ENCODE results near the gene RHBDL3. TPM values are rescaled to one million over a fixed set of nuclear protein-coding genes. Genes with fewer than 3 reads are reported as not detected.
"Not testable (repeated sequence)": the region's sequence is repeated elsewhere in the genome, so short reads cannot be mapped to it uniquely, and the experiment has no call there.

RHBDL3 gene
- total RNA-seq, 4 donors from 2014 or later: 0.52 to 2.2 (median 1.5) TPM

DNA sequence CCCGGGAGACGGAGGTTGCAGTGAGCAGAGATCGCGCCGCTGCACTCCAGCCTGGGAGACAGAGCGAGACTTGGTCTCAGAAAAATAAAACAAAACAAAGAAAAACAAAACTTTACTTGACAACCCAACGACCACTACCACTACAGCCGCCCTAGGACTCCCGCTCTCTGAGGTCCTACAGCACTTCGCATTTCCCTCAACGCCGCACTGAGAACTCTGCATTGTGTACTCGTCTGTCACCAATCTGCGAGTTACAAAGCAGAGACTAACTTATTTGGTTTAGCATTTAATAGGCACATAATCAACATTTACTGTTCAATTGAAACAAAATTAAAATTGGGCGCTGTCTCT, 83.8 kb downstream of the RHBDL3 start:
- H3K36me3 ChIP-seq: peaks cover 0 to 25% of the 10 kb centered on the region in 2 donors
- H3K9me3 ChIP-seq: no peaks in the 10 kb centered on the region
- H3K27ac ChIP-seq: peak overlapping the region; percentile 91 to 99 (median 94)
- 8 to 15% methylated on average over 9 to 15 of the region's 15 CpGs for WGBS, 2 donors (ENCODE audit: low coverage in 1 of 2)
- H3K27me3 ChIP-seq: no peaks in the 10 kb centered on the region
- TF ChIP-seq EP300 (IDR thresholded peaks at IDR 0.05) (no peak), POLR2A (IDR thresholded peaks at IDR 0.05) (no peak), POLR2AphosphoS5 (IDR thresholded peaks at IDR 0.05) (no peak)
- TF ChIP-seq, protein P1, sequence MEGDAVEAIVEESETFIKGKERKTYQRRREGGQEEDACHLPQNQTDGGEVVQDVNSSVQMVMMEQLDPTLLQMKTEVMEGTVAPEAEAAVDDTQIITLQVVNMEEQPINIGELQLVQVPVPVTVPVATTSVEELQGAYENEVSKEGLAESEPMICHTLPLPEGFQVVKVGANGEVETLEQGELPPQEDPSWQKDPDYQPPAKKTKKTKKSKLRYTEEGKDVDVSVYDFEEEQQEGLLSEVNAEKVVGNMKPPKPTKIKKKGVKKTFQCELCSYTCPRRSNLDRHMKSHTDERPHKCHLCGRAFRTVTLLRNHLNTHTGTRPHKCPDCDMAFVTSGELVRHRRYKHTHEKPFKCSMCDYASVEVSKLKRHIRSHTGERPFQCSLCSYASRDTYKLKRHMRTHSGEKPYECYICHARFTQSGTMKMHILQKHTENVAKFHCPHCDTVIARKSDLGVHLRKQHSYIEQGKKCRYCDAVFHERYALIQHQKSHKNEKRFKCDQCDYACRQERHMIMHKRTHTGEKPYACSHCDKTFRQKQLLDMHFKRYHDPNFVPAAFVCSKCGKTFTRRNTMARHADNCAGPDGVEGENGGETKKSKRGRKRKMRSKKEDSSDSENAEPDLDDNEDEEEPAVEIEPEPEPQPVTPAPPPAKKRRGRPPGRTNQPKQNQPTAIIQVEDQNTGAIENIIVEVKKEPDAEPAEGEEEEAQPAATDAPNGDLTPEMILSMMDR (IDR thresholded peaks at IDR 0.05): no peak
- peak; percentile 26 for ATAC-seq
- H3K4me1 ChIP-seq: peaks cover 0 to 49% (median 28%) of the 10 kb centered on the region in 3 donors
- peak overlapping the region; percentile 72 to 99 for H3K4me3 ChIP-seq

DNA sequence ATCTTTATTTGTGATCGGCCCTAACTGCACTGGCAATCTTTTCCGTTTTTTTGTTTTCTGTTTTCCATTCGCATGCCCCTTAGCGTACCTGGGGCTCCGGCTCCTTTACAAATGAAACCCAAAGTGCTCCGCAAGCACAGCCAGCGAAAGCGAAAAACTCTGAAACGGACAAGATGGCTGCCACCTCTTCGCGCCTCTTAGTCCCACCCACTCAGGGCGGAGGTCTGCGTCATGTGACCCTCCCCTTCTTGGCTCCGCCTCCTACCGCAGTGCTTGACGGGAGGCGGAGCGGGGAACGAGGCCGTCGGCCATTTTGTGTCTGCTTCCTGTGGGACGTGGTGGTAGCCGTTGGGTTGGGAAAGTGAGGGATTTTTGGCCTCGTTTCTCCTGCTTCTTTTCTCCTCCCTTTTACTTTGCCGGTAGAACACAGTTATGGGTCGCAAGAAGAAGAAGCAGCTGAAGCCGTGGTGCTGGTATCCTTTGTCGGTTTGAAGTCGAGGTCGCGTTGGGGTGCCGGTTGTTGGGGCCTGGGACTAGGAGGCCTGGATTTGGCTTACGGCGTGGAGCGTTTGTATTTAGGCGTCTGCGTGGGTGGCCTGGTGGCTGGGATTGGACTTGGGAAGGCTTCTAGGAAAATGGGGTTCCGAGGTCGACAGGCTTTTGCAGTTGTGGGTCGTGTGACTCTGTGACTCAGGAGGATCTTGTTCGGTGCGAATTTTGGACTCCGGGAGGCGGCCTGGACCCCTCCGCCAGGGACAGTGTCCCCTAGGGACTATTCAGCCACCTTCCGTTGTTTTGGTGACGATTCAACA, 84.4 kb downstream of the RHBDL3 start, which contains the start of gene ZNF207:
Gene ZNF207, plus strand, starts transcription at position 304 of the 812 bp plus-strand sequence. Its CDS starts 129 bp downstream, at position 433.
- Histone ChIP-seq H3K27ac (peak within 1 kb of the TSS; percentile 91 to 99 (median 94)), H3K4me3 (peak within 1 kb of the TSS; percentile 72 to 99), H3K4me1 (peaks cover 0 to 54% (median 32%) of the 10 kb centered on the region in 3 donors), H3K27me3 (no peaks in the 10 kb centered on the region), H3K36me3 (peaks cover 0 to 31% of the 10 kb centered on the region in 2 donors), H3K9me3 (no peaks in the 10 kb centered on the region)
- ATAC-seq: peak; percentile 99
- TF ChIP-seq POLR2A (IDR thresholded peaks at IDR 0.05) (peak; percentile 50 to 65), POLR2AphosphoS5 (IDR thresholded peaks at IDR 0.05) (peak; percentile 93)
- TF ChIP-seq, protein P1 (IDR thresholded peaks at IDR 0.05): no peak
- 0% methylated on average over 7 to 42 of the region's 47 CpGs for WGBS, 2 donors (ENCODE audit: low coverage in 1 of 2)

DNA sequence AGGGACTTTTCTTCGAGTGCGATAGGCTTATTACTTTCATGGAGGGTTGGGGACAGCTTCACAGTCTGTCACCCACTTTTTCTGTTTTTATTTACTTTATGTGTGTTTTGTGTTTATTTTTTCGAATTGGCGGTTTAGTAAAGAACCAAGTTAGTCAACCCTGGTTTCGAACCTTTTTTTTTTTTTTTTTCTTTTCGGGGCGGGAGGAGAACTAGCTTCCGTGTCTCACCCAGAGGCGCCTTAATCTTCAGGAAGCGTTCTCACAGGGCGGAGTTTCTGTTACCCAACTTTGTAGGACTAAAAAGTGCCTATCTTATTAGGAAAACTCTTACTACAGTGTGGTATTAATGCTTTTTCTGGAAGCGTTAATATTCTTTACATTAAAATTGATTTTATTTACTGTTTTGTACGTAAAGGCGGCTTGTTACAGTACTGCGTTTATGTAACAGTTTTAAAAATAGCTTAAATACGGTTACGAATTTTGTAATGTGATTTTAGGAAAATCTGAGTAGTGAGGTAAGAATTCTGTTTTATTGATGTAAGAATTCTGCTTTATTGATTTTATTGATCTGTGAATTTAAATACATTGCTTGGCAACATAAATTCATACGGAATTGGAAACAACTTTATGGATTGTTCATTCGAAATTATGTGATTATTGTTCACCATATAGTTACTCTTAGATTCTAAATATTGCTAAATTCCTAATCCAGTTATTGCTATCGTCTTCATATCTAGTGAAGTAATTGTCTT, 85.2 kb downstream of the RHBDL3 start:
- WGBS, 2 donors (ENCODE audit: low coverage in 1 of 2): 0 to 1% methylated on average over 20 of the region's 20 CpGs
- H3K27me3 ChIP-seq: no peaks in the 10 kb centered on the region
- H3K36me3 ChIP-seq: peaks cover 0 to 37% of the 10 kb centered on the region in 2 donors
- peaks cover 5 to 62% (median 37%) of the 10 kb centered on the region in 3 donors for H3K4me1 ChIP-seq
- H3K27ac ChIP-seq: peak overlapping the region; percentile 91 to 99 (median 94)
- no peak for TF ChIP-seq POLR2A (IDR thresholded peaks at IDR 0.05)
- TF ChIP-seq, protein P1 (IDR thresholded peaks at IDR 0.05): no peak
- no peak for TF ChIP-seq POLR2AphosphoS5 (IDR thresholded peaks at IDR 0.05)
- TF ChIP-seq EP300 (IDR thresholded peaks at IDR 0.05): no peak
- no peaks in the 10 kb centered on the region for H3K9me3 ChIP-seq
- H3K4me3 ChIP-seq: peak overlapping the region; percentile 72 to 99
- ATAC-seq: no peak

DNA sequence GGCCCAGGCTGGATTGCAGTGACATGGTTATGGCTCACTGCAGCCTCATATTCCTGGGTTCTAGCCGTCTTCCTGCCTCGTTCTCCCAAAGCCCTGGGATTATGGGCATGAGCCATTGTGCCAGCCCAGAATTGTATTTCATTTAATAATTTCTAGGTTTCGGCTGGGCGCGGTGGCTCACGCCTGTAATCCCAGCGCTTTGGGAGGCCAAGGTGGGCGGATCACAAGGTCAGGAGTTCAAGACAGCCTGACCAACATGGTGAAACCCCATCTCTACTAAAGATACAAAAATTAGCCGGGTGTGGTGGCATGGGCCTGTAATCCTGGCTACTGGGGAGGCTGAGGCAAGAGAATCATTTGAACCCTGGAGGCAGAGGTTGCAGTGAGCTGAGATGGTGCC, 87.1 kb downstream of the RHBDL3 start:
- not testable (repeated sequence) for H3K27ac ChIP-seq, ATAC-seq, H3K9me3 ChIP-seq, H3K27me3 ChIP-seq
- Histone ChIP-seq H3K4me3 (peak overlapping the region in 1 of 2 donors; percentile 72), H3K4me1 (peaks cover 5 to 80% (median 40%) of the 10 kb centered on the region in 3 donors), H3K36me3 (peaks cover 0 to 48% of the 10 kb centered on the region in 2 donors)
- WGBS, 2 donors (ENCODE audit: low coverage in 1 of 2): 89 to 100% methylated on average over 1 to 5 of the region's 9 CpGs

DNA sequence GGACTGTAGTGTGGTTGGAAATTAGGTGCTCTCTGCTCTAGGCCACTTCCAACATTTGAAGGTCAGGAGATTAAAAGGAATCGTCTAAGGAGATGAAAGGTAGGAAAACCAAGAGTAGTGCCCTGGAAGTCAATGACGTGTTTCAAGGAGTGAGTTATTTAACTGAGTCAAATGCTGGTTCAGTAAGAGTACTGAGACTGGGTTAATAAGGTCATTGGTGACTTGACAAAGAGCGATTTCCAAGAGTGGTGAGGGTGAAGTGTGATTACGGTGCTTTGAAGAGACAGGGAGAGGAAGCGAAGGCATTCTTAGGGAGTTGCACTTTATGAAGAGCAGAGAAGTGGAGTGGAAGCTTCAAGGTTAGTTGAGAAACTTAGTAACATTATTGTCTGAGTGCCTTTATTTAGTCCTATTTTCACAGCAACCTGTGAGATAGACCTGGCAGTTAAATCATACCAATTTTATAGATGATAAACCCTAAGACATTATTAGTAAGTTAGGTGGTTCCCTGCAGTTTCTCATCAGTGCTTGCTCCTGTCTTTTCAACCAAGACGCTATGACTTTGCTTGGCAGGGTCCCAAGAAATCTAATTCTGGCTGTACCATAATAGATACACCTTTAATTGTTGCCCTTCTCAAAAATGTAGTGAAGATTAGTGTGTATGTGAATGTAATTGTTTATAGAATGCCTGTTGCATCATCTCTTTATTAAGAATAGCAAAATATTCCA, 90.2 kb downstream of the RHBDL3 start:
- H3K4me1 ChIP-seq: peaks cover 5 to 85% (median 37%) of the 10 kb centered on the region in 3 donors
- 42 to 56% methylated on average over 6 of the region's 6 CpGs for WGBS, 2 donors (ENCODE audit: low coverage in 1 of 2)
- no peak for ATAC-seq
- peak overlapping the region in 1 of 2 donors; percentile 9 for H3K4me3 ChIP-seq
- H3K9me3 ChIP-seq: no peaks in the 10 kb centered on the region
- H3K36me3 ChIP-seq: peaks cover 0 to 78% of the 10 kb centered on the region in 2 donors
- H3K27ac ChIP-seq: no peak overlapping the region
- TF ChIP-seq POLR2A (IDR thresholded peaks at IDR 0.05): no peak
- H3K27me3 ChIP-seq: no peaks in the 10 kb centered on the region
